ENCODE results near the gene RAD51B.

Gene RAD51B

GRCh38 chr14:68497011-68497410 lies 677.4 kb downstream of the RAD51B start:
- no peak for DNase-seq (ENCODE audit: low read depth in 1 of 2, low spot score in 1 of 2)

- no peak for DNase-seq (ENCODE audit: low read depth in 1 of 2, low spot score in 1 of 2)
Measured at GRCh38 chr14:68499451-68499850, 679.9 kb downstream of the RAD51B start.

- DNase-seq (ENCODE audit: low read depth in 1 of 2, low spot score in 1 of 2), result no peak
Measured at GRCh38 chr14:68501171-68501570, 681.6 kb downstream of the RAD51B start.

- DNase-seq (ENCODE audit: low read depth in 1 of 2, low spot score in 1 of 2), result no peak
Measured at GRCh38 chr14:68501614-68502052, 682.1 kb downstream of the RAD51B start.

GRCh38 chr14:68502230-68502629 lies 682.7 kb downstream of the RAD51B start:
- DNase-seq (ENCODE audit: low read depth in 1 of 2, low spot score in 1 of 2), result no peak

- DNase-seq (ENCODE audit: low read depth in 1 of 2, low spot score in 1 of 2), result no peak
Measured at GRCh38 chr14:68503186-68503825, 683.7 kb downstream of the RAD51B start.

GRCh38 chr14:68504861-68505260 lies 685.3 kb downstream of the RAD51B start:
- DNase-seq (ENCODE audit: low read depth in 1 of 2, low spot score in 1 of 2), result no peak

GRCh38 chr14:68506021-68506644 lies 686.6 kb downstream of the RAD51B start:
- DNase-seq (ENCODE audit: low read depth in 1 of 2, low spot score in 1 of 2), result no peak

GRCh38 chr14:68506645-68507419 lies 687.3 kb downstream of the RAD51B start:
- DNase-seq (ENCODE audit: low read depth in 1 of 2, low spot score in 1 of 2), result no peak

GRCh38 chr14:68507544-68508081 lies 688.0 kb downstream of the RAD51B start:
- DNase-seq (ENCODE audit: low read depth in 1 of 2, low spot score in 1 of 2), result peak in 1 of 2 donors; percentile 25

- DNase-seq (ENCODE audit: low read depth in 1 of 2, low spot score in 1 of 2), result no peak
Measured at GRCh38 chr14:68508581-68508980, 689.0 kb downstream of the RAD51B start.

GRCh38 chr14:68509188-68509983 lies 689.8 kb downstream of the RAD51B start:
- no peak for DNase-seq (ENCODE audit: low read depth in 1 of 2, low spot score in 1 of 2)

- no peak for DNase-seq (ENCODE audit: low read depth in 1 of 2, low spot score in 1 of 2)
Measured at GRCh38 chr14:68510201-68511128, 690.9 kb downstream of the RAD51B start.

GRCh38 chr14:68511129-68512047 lies 691.8 kb downstream of the RAD51B start:
- DNase-seq (ENCODE audit: low read depth in 1 of 2, low spot score in 1 of 2), result no peak

GRCh38 chr14:68512088-68512487 lies 692.5 kb downstream of the RAD51B start:
- no peak for DNase-seq (ENCODE audit: low read depth in 1 of 2, low spot score in 1 of 2)

- no peak for DNase-seq (ENCODE audit: low read depth in 1 of 2, low spot score in 1 of 2)
Measured at GRCh38 chr14:68513137-68513536, 693.6 kb downstream of the RAD51B start.

GRCh38 chr14:68513838-68514607 lies 694.4 kb downstream of the RAD51B start:
- DNase-seq (ENCODE audit: low read depth in 1 of 2, low spot score in 1 of 2), result no peak

- DNase-seq (ENCODE audit: low read depth in 1 of 2, low spot score in 1 of 2), result no peak
Measured at GRCh38 chr14:68514608-68515194, 695.1 kb downstream of the RAD51B start.
